Measurements from ENCODE around the gene TOR4A. TPM values are rescaled to one million over a fixed set of nuclear protein-coding genes. Genes with fewer than 3 reads are reported as not detected.
A peak's percentile ranks its signal among the peaks of the same experiment; 100 is the strongest.

The TOR4A gene
- total and polyA plus RNA-seq, 4 donors: 2.6 to 14.0 (median 8.2) TPM

- Histone ChIP-seq H3K27ac (ENCODE audit: low read depth in 1 of 2, low read length in 2 of 2) (no peak overlapping the region), H3K9me3 (ENCODE audit: control insufficient read depth, low read length) (no peaks in the 10 kb centered on the region), H3K36me3 (ENCODE audit: control insufficient read depth in 1 of 2, insufficient read depth in 2 of 2, low read length in 1 of 2) (no peaks in the 10 kb centered on the region), H3K27me3 (ENCODE audit: control insufficient read depth in 1 of 2, insufficient read depth in 2 of 2, low read length in 1 of 2) (no peaks in the 10 kb centered on the region), H3K4me3 (ENCODE audit: low read length in 2 of 2) (no peak overlapping the region), H3K4me1 (ENCODE audit: control insufficient read depth in 1 of 2, insufficient read depth in 2 of 2, low read length in 2 of 2) (no peaks in the 10 kb centered on the region)
- DNase-seq (peak; percentile 47 to 68), ATAC-seq (ENCODE audit: low FRiP score) (no peak)
- 84 to 92% methylated on average over 19 of the region's 19 CpGs for WGBS, 2 donors
- intact Hi-C loops (cut with DNase I): no loop called here
Observed at GRCh38 chr9:137317021-137317717, 39.6 kb downstream of the TOR4A start.

GRCh38 chr9:137317718-137318511, 40.4 kb downstream of the TOR4A start:
- intact Hi-C loops (cut with DNase I): no loop called here
- Histone ChIP-seq H3K27ac (ENCODE audit: low read depth in 1 of 2, low read length in 2 of 2) (no peak overlapping the region), H3K4me3 (ENCODE audit: low read length in 2 of 2) (no peak overlapping the region), H3K4me1 (ENCODE audit: control insufficient read depth in 1 of 2, insufficient read depth in 2 of 2, low read length in 2 of 2) (no peaks in the 10 kb centered on the region), H3K9me3 (ENCODE audit: control insufficient read depth, low read length) (no peaks in the 10 kb centered on the region), H3K27me3 (ENCODE audit: control insufficient read depth in 1 of 2, insufficient read depth in 2 of 2, low read length in 1 of 2) (no peaks in the 10 kb centered on the region), H3K36me3 (ENCODE audit: control insufficient read depth in 1 of 2, insufficient read depth in 2 of 2, low read length in 1 of 2) (no peaks in the 10 kb centered on the region)
- peak; percentile 35 to 71 for DNase-seq
- ATAC-seq (ENCODE audit: low FRiP score): no peak
- WGBS, 2 donors: 57 to 69% methylated on average over 22 to 24 of the region's 24 CpGs

DNA sequence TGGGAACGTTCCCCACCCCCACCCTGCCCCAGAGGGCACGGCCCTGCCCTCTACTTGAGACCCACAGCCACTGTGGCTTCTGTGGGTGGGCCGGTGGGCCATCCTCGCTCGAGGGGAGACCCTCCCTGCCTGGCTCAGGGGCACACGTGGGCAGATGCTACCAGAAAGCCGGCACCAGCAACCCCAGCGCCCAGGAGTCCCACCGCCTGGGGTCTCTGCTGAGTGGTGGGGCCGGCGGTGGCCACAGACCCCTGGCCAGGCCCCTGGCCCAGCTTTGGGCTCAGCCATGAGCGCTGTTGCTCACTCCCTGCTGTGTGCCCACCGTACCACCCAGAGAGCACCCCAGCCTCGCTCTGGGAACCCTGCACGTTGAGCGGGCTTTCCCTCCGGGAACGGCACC, 41.1 kb downstream of the TOR4A start:
- intact Hi-C loops (cut with DNase I): no loop called here
- H3K27ac ChIP-seq (ENCODE audit: low read depth in 1 of 2, low read length in 2 of 2): no peak overlapping the region
- ATAC-seq (ENCODE audit: low FRiP score) (no peak), DNase-seq (no peak)
- no peaks in the 10 kb centered on the region for H3K4me1 ChIP-seq (ENCODE audit: control insufficient read depth in 1 of 2, insufficient read depth in 2 of 2, low read length in 2 of 2)
- H3K4me3 ChIP-seq (ENCODE audit: low read length in 2 of 2): no peak overlapping the region
- WGBS, 2 donors: 33 to 45% methylated on average over 18 of the region's 18 CpGs
- no peaks in the 10 kb centered on the region for H3K27me3 ChIP-seq (ENCODE audit: control insufficient read depth in 1 of 2, insufficient read depth in 2 of 2, low read length in 1 of 2)
- H3K9me3 ChIP-seq (ENCODE audit: control insufficient read depth, low read length): no peaks in the 10 kb centered on the region
- H3K36me3 ChIP-seq (ENCODE audit: control insufficient read depth in 1 of 2, insufficient read depth in 2 of 2, low read length in 1 of 2): no peaks in the 10 kb centered on the region

DNA sequence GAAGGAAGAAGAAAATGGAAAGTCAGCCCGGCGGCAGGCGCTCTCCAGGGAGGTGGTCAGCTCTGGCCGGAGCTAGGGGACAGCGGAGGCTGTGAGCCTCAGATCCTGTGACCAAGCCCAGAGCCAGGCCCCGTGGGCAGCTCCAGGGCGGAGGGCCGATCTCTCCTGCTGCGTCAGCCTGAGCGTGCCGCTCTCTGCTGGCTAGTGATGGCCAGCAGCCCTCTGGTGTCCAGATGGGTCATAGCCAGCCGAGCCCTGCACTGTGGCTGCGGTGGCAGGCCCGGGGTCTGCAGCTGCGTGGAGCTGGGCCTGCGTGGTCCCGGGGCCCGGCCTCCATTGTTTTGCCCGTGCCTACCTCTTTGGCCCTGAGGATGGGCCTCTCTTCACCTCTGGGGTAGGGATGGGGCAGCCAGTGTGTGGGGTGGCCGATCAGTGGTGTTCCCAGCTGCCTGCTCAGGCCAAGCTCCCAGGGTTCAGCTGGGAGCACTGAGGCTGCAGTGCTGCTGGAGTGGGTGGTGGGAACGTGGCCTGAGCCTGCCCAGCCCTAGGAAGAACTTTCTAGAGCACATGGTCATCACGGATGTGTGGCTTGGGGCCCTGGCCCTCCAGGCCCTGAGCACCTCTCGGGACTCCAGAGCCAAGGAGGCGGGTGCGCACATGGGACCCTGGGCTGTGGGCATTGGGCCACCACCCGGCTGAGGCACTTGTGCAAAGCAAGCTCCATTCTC, 41.6 kb downstream of the TOR4A start:
- peak; percentile 77 for ATAC-seq (ENCODE audit: low FRiP score)
- no peak overlapping the region for H3K4me3 ChIP-seq (ENCODE audit: low read length in 2 of 2)

DNA sequence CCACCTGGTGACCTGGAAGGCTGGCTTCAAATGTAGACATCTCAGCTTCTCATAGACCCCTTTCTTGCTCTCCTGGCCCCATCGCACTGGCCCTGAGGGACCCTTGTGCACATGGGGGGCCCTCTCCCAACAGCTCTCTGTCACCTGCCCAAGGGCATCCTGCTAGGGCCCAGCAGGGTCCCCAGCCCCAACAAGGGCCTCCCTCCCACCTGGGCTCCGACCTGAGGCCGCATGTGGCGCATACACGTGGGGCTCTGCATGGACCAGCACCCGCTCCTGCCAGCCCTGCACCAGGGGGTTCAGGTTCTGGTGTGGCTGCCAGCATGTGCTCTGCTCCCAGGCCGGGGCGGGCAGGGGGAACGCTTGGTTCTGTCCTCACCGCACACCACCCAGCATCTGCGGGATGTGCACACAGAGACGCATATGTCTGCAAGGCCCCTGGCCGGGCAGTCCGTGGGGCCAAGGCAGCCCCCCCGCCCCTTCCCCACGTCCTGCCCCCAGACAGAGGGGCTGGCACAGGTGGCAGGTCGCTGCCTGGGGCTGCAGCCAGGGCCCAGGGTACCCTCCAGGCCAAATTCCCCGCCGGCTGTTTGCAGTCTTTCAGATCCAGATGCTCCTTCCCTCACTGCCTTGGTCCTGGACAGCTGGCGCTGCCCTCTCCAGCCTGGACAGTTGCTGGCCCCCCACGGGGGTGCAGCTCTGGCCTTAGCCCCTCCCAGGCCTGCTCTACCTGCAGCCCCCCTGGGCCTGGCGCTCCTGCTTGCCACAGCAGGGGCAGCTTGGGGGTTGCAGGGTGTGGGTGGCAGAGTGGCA, 42.4 kb downstream of the TOR4A start:
- H3K27me3 ChIP-seq (ENCODE audit: control insufficient read depth in 1 of 2, insufficient read depth in 2 of 2, low read length in 1 of 2): no peaks in the 10 kb centered on the region
- H3K9me3 ChIP-seq (ENCODE audit: control insufficient read depth, low read length): no peaks in the 10 kb centered on the region
- intact Hi-C loops (cut with DNase I): no loop called here
- H3K27ac ChIP-seq (ENCODE audit: low read depth in 1 of 2, low read length in 2 of 2): no peak overlapping the region
- H3K4me1 ChIP-seq (ENCODE audit: control insufficient read depth in 1 of 2, insufficient read depth in 2 of 2, low read length in 2 of 2): no peaks in the 10 kb centered on the region
- DNase-seq (peak; percentile 55 to 78), ATAC-seq (ENCODE audit: low FRiP score) (peak; percentile 2)
- 90 to 94% methylated on average over 19 to 22 of the region's 22 CpGs for WGBS, 2 donors
- H3K4me3 ChIP-seq (ENCODE audit: low read length in 2 of 2): no peak overlapping the region
- no peaks in the 10 kb centered on the region for H3K36me3 ChIP-seq (ENCODE audit: control insufficient read depth in 1 of 2, insufficient read depth in 2 of 2, low read length in 1 of 2)

More for the DNA sequence above, 41.6 kb downstream of the TOR4A start:
- intact Hi-C loops (cut with DNase I): no loop called here
- Histone ChIP-seq H3K27me3 (ENCODE audit: control insufficient read depth in 1 of 2, insufficient read depth in 2 of 2, low read length in 1 of 2) (no peaks in the 10 kb centered on the region), H3K4me1 (ENCODE audit: control insufficient read depth in 1 of 2, insufficient read depth in 2 of 2, low read length in 2 of 2) (no peaks in the 10 kb centered on the region), H3K9me3 (ENCODE audit: control insufficient read depth, low read length) (no peaks in the 10 kb centered on the region), H3K27ac (ENCODE audit: low read depth in 1 of 2, low read length in 2 of 2) (no peak overlapping the region), H3K36me3 (ENCODE audit: control insufficient read depth in 1 of 2, insufficient read depth in 2 of 2, low read length in 1 of 2) (no peaks in the 10 kb centered on the region)
- WGBS, 2 donors: 36 to 50% methylated on average over 24 to 26 of the region's 26 CpGs
- DNase-seq: peak; percentile 82 to 89

DNA sequence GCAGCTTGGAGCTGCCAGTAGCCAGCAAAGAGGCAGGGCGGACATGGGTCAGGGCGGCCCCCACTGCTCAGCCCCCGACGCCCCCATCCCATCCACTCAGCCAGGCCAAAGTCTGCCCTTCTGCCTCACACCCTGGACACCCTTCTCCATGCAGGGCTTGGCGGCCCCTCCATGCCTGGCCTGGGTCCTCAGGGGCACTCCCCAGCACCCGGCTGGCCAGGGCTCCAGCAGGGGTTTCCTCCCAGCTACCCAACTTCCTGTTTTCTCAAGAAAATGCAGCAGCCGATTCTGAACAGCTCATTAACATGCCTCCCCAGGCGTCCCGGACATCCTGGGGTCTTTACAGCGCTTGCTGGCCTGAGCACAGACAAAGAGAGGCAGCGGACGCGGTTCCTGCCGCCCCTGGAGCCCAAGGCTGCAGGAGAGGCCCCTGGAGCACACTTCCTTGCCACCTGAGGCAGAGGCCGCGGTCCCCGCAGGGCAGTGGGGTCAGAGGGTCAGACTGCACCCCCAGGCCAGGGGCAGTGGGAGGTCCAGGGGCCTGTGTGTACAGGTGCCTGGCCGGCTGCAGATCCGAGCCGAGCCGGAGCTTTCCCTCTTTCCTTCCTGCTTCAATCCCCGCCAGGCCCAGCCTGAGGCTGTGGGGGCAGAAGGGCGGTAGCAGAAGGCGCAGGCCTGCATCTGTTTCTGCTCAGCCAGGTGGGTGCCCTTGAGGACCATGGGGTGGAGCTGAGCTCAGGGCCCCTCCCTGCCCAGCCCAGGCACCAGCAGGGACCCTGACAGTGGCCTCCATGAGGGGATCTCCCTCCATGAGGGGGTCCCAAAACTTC, 43.2 kb downstream of the TOR4A start:
- no peaks in the 10 kb centered on the region for H3K4me1 ChIP-seq (ENCODE audit: control insufficient read depth in 1 of 2, insufficient read depth in 2 of 2, low read length in 2 of 2)
- intact Hi-C loops (cut with DNase I): no loop called here
- H3K4me3 ChIP-seq (ENCODE audit: low read length in 2 of 2): no peak overlapping the region
- H3K27ac ChIP-seq (ENCODE audit: low read depth in 1 of 2, low read length in 2 of 2): no peak overlapping the region
- H3K36me3 ChIP-seq (ENCODE audit: control insufficient read depth in 1 of 2, insufficient read depth in 2 of 2, low read length in 1 of 2): no peaks in the 10 kb centered on the region
- DNase-seq (peak in 1 of 2 donors; percentile 49), ATAC-seq (ENCODE audit: low FRiP score) (no peak)
- no peaks in the 10 kb centered on the region for H3K27me3 ChIP-seq (ENCODE audit: control insufficient read depth in 1 of 2, insufficient read depth in 2 of 2, low read length in 1 of 2)
- no peaks in the 10 kb centered on the region for H3K9me3 ChIP-seq (ENCODE audit: control insufficient read depth, low read length)
- 85 to 86% methylated on average over 24 of the region's 24 CpGs for WGBS, 2 donors

DNA sequence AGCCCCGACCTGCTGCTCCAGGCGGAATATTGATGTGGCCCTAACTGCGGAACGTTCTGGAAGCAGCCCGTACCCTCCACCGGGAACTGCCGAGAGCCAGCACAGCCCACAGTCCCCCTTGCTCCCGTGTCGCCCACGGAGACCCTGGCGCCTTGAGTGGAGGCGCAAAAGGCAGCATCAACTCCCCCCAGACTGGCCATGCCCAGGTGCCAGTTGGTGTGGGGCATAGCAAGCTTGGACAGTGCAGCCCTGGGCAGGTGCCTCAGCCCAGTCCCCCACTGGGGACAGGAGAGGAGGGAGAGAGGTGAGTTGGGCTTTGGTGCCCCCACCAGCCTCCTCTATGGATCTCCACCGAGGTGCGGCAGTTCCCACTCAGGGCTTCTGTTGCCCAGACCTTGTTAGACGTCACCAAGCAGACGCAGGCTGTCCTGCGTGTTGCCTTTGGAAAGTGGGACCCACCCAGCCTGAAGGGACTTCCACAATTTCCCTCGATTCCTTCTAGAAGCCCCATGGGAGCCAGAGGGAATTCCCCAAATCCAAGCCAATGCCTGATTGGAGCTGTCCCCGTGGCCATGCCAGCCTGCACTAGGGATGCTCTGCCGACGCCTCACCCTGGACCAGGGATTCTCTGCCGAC, 44.3 kb downstream of the TOR4A start:
- 89 to 91% methylated on average over 22 of the region's 22 CpGs for WGBS, 2 donors
- Histone ChIP-seq H3K9me3 (ENCODE audit: control insufficient read depth, low read length) (no peaks in the 10 kb centered on the region), H3K4me3 (ENCODE audit: low read length in 2 of 2) (no peak overlapping the region), H3K27me3 (ENCODE audit: control insufficient read depth in 1 of 2, insufficient read depth in 2 of 2, low read length in 1 of 2) (no peaks in the 10 kb centered on the region), H3K27ac (ENCODE audit: low read depth in 1 of 2, low read length in 2 of 2) (no peak overlapping the region), H3K36me3 (ENCODE audit: control insufficient read depth in 1 of 2, insufficient read depth in 2 of 2, low read length in 1 of 2) (no peaks in the 10 kb centered on the region), H3K4me1 (ENCODE audit: control insufficient read depth in 1 of 2, insufficient read depth in 2 of 2, low read length in 2 of 2) (no peaks in the 10 kb centered on the region)
- DNase-seq (peak in 1 of 2 donors; percentile 32), ATAC-seq (ENCODE audit: low FRiP score) (no peak)
- intact Hi-C loops (cut with DNase I): no loop called here
